Measurements from ENCODE around the gene ANKRD17. TPM values are rescaled to one million over a fixed set of nuclear protein-coding genes. Genes with fewer than 3 reads are reported as not detected.

The ANKRD17 gene
- total and polyA plus RNA-seq, 9 of the 15 experiments (the other 6 are each of a cell fraction or from before 2014, with no cell fraction given), result 25.5 to 86.9 (median 52.2) TPM

DNA sequence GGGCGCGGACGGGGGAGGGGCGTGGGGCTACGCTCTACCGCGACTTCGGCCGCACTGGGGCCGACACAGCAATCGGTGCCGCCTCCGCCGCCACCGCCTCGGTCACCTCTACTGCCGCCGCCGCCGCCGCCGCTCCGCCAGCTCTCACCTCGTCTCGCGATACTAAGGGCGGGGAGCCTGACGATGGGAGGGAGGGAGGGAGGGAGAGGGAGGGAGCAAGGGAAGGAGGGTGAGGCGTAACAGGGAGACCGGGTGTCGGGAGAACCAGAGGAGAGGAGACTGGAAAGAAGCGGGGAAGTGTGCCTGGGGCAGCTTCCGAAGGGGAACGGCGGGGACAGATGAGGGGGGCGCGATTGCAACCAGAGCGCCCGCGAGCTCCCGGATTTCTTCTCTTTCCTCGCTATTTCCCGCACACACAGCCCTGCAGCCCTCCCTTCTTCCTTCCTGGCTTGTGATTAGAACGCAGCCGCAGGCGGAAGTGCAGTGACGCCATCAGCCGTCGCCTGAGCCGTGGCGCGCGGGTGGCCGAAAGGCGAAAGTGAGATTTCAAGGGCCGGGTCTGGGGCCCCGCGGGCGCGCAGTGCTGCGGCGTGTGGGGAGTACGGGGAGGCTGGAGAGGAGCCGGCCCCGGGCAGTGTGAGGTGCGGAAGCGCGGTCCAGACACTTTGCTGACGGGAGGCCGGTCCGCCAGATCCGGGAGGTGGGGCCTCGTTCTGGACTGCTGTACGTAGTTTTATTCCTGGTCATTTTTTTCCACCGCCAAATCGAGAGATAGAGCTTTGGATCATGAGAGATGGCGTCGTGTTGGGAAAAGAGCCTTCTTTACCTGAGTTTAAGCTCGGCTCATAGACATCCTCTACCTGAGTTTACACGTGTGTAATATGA is at the start of gene ANKRD17 (continued):
- TF ChIP-seq, protein P1, sequence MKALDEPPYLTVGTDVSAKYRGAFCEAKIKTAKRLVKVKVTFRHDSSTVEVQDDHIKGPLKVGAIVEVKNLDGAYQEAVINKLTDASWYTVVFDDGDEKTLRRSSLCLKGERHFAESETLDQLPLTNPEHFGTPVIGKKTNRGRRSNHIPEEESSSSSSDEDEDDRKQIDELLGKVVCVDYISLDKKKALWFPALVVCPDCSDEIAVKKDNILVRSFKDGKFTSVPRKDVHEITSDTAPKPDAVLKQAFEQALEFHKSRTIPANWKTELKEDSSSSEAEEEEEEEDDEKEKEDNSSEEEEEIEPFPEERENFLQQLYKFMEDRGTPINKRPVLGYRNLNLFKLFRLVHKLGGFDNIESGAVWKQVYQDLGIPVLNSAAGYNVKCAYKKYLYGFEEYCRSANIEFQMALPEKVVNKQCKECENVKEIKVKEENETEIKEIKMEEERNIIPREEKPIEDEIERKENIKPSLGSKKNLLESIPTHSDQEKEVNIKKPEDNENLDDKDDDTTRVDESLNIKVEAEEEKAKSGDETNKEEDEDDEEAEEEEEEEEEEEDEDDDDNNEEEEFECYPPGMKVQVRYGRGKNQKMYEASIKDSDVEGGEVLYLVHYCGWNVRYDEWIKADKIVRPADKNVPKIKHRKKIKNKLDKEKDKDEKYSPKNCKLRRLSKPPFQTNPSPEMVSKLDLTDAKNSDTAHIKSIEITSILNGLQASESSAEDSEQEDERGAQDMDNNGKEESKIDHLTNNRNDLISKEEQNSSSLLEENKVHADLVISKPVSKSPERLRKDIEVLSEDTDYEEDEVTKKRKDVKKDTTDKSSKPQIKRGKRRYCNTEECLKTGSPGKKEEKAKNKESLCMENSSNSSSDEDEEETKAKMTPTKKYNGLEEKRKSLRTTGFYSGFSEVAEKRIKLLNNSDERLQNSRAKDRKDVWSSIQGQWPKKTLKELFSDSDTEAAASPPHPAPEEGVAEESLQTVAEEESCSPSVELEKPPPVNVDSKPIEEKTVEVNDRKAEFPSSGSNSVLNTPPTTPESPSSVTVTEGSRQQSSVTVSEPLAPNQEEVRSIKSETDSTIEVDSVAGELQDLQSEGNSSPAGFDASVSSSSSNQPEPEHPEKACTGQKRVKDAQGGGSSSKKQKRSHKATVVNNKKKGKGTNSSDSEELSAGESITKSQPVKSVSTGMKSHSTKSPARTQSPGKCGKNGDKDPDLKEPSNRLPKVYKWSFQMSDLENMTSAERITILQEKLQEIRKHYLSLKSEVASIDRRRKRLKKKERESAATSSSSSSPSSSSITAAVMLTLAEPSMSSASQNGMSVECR (CRISPR knock-in tag; IDR thresholded peaks at IDR 0.05), result peak; percentile 53
- TF ChIP-seq, protein P2, sequence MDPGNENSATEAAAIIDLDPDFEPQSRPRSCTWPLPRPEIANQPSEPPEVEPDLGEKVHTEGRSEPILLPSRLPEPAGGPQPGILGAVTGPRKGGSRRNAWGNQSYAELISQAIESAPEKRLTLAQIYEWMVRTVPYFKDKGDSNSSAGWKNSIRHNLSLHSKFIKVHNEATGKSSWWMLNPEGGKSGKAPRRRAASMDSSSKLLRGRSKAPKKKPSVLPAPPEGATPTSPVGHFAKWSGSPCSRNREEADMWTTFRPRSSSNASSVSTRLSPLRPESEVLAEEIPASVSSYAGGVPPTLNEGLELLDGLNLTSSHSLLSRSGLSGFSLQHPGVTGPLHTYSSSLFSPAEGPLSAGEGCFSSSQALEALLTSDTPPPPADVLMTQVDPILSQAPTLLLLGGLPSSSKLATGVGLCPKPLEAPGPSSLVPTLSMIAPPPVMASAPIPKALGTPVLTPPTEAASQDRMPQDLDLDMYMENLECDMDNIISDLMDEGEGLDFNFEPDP (CRISPR knock-in tag; IDR thresholded peaks at IDR 0.05), result 0 out of 2 replicates have a peak, but pooled peaks have one; percentile 58
- TF ChIP-seq ILF3 (IDR thresholded peaks at IDR 0.05; ENCODE audit: borderline replicate concordance) (peak; percentile 23; the same call in 1 of the 2 replicates), PCBP1 (IDR thresholded peaks at IDR 0.05; ENCODE audit: low read depth, low read length, poor library complexity, severe bottlenecking) (peak; percentile 82), GABPB1 (CRISPR knock-in tag; IDR thresholded peaks at IDR 0.05) (peak; percentile 88), RBM39 (optimal IDR thresholded peaks at IDR 0.05; ENCODE audit: low read depth, low read length) (no peak), HNRNPL (IDR thresholded peaks at IDR 0.05; ENCODE audit: low read depth, low read length) (no peak), RAD21 (CRISPR knock-in tag; conservative IDR thresholded peaks at IDR 0.05 in 1 of 2, IDR thresholded peaks at IDR 0.05 in 1 of 2) (no peak), NELFE (IDR thresholded peaks at IDR 0.05; ENCODE audit: insufficient read depth, insufficient read length) (peak; percentile 32), ADNP (tag; IDR thresholded peaks at IDR 0.05) (no peak), SUPT5H (IDR thresholded peaks at IDR 0.05) (peak; percentile 97), FOXP1 (CRISPR knock-in tag; IDR thresholded peaks at IDR 0.05) (peak; percentile 1; the same call in 1 of the 2 replicates), ZFPM2 (CRISPR knock-in tag; IDR thresholded peaks at IDR 0.05) (no peak), SMAD4 (CRISPR knock-in tag; conservative IDR thresholded peaks at IDR 0.05) (peak; percentile 12; the same call in 1 of the 2 replicates), RBBP5 (IDR thresholded peaks at IDR 0.05; ENCODE audit: borderline replicate concordance, insufficient read depth, low read length, poor library complexity, severe bottlenecking) (peak; percentile 92), HDAC2 (IDR thresholded peaks at IDR 0.05) (no peak), ZNF586 (CRISPR knock-in tag; conservative IDR thresholded peaks at IDR 0.05) (no peak), BDP1 (IDR thresholded peaks at IDR 0.05; ENCODE audit: insufficient read depth, insufficient read length) (no peak), PYGO2 (tag; IDR thresholded peaks at IDR 0.05) (no peak), HNRNPUL1 (IDR thresholded peaks at IDR 0.05; ENCODE audit: low read length) (no peak)
- TF ChIP-seq, protein P3, sequence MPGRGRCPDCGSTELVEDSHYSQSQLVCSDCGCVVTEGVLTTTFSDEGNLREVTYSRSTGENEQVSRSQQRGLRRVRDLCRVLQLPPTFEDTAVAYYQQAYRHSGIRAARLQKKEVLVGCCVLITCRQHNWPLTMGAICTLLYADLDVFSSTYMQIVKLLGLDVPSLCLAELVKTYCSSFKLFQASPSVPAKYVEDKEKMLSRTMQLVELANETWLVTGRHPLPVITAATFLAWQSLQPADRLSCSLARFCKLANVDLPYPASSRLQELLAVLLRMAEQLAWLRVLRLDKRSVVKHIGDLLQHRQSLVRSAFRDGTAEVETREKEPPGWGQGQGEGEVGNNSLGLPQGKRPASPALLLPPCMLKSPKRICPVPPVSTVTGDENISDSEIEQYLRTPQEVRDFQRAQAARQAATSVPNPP (IDR thresholded peaks at IDR 0.05; ENCODE audit: borderline replicate concordance, insufficient read depth, insufficient read length), result no peak
